ENCODE measurements around the gene ERBB4.

ERBB4 gene

DNA sequence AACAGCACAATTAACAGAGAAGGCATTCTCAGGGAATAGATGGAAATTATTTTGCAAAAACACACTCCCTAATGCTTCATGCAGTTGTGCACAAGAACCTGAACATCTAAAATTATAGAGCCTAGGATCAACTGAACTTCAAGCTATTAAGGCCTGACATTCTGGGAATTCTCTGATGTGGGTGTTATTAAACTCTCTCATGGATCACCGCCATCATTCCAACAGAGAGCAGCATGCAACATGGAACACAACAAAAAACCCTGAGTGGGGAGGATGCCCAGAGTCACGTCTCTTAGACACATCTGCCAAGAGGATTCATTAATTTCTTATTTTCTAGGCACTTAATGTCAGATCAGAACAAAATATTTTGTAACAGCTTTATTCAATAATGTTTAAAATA lies 543.8 kb downstream of the ERBB4 start:
- ATAC-seq: no peak
- TF ChIP-seq TOX (CRISPR knock-in tag; IDR thresholded peaks at IDR 0.05; ENCODE audit: borderline replicate concordance): no peak
- no peak for TF ChIP-seq CSDC2 (CRISPR knock-in tag; IDR thresholded peaks at IDR 0.05)
- TF ChIP-seq CREB5 (CRISPR knock-in tag; IDR thresholded peaks at IDR 0.05; ENCODE audit: low read depth): no peak
- no peak for TF ChIP-seq PATZ1 (CRISPR knock-in tag; IDR thresholded peaks at IDR 0.05; ENCODE audit: borderline replicate concordance)
- TF ChIP-seq SNAI2 (CRISPR knock-in tag; IDR thresholded peaks at IDR 0.05): no peak
- TF ChIP-seq ISL1 (CRISPR knock-in tag; IDR thresholded peaks at IDR 0.05): no peak
- no peak for TF ChIP-seq ZNF8 (CRISPR knock-in tag; IDR thresholded peaks at IDR 0.05)
- TF ChIP-seq ZC3H10 (CRISPR knock-in tag; IDR thresholded peaks at IDR 0.05): no peak
- no peak for TF ChIP-seq ZFP3 (CRISPR knock-in tag; IDR thresholded peaks at IDR 0.05)
- TF ChIP-seq, protein P1, sequence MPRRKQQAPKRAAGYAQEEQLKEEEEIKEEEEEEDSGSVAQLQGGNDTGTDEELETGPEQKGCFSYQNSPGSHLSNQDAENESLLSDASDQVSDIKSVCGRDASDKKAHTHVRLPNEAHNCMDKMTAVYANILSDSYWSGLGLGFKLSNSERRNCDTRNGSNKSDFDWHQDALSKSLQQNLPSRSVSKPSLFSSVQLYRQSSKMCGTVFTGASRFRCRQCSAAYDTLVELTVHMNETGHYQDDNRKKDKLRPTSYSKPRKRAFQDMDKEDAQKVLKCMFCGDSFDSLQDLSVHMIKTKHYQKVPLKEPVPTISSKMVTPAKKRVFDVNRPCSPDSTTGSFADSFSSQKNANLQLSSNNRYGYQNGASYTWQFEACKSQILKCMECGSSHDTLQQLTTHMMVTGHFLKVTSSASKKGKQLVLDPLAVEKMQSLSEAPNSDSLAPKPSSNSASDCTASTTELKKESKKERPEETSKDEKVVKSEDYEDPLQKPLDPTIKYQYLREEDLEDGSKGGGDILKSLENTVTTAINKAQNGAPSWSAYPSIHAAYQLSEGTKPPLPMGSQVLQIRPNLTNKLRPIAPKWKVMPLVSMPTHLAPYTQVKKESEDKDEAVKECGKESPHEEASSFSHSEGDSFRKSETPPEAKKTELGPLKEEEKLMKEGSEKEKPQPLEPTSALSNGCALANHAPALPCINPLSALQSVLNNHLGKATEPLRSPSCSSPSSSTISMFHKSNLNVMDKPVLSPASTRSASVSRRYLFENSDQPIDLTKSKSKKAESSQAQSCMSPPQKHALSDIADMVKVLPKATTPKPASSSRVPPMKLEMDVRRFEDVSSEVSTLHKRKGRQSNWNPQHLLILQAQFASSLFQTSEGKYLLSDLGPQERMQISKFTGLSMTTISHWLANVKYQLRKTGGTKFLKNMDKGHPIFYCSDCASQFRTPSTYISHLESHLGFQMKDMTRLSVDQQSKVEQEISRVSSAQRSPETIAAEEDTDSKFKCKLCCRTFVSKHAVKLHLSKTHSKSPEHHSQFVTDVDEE (CRISPR knock-in tag; IDR thresholded peaks at IDR 0.05): no peak
- no peak for TF ChIP-seq RARB (CRISPR knock-in tag; IDR thresholded peaks at IDR 0.05)

GRCh38 chr2:211990335-211990734 lies 548.3 kb downstream of the ERBB4 start:
- no peak for ATAC-seq
- TF ChIP-seq TCF4 (CRISPR knock-in tag; IDR thresholded peaks at IDR 0.05; ENCODE audit: borderline replicate concordance): no peak
- no peak for TF ChIP-seq CSDC2 (CRISPR knock-in tag; IDR thresholded peaks at IDR 0.05)
- no peak for TF ChIP-seq CREB5 (CRISPR knock-in tag; IDR thresholded peaks at IDR 0.05; ENCODE audit: low read depth)
- no peak for TF ChIP-seq BACH2 (CRISPR knock-in tag; IDR thresholded peaks at IDR 0.05; ENCODE audit: borderline replicate concordance)
- no peak for TF ChIP-seq RARB (CRISPR knock-in tag; IDR thresholded peaks at IDR 0.05)
- TF ChIP-seq, protein P1 (CRISPR knock-in tag; IDR thresholded peaks at IDR 0.05): no peak
- no peak for TF ChIP-seq SNAI2 (CRISPR knock-in tag; IDR thresholded peaks at IDR 0.05)
- no peak for TF ChIP-seq ZNF565 (CRISPR knock-in tag; conservative IDR thresholded peaks at IDR 0.05; ENCODE audit: low read depth)
- no peak for TF ChIP-seq TOX (CRISPR knock-in tag; IDR thresholded peaks at IDR 0.05; ENCODE audit: borderline replicate concordance)
- no peak for TF ChIP-seq GLIS3 (CRISPR knock-in tag; IDR thresholded peaks at IDR 0.05)
- TF ChIP-seq ISL1 (CRISPR knock-in tag; IDR thresholded peaks at IDR 0.05): no peak
- no peak for TF ChIP-seq POU6F1 (CRISPR knock-in tag; IDR thresholded peaks at IDR 0.05; ENCODE audit: borderline replicate concordance, low read depth)

DNA sequence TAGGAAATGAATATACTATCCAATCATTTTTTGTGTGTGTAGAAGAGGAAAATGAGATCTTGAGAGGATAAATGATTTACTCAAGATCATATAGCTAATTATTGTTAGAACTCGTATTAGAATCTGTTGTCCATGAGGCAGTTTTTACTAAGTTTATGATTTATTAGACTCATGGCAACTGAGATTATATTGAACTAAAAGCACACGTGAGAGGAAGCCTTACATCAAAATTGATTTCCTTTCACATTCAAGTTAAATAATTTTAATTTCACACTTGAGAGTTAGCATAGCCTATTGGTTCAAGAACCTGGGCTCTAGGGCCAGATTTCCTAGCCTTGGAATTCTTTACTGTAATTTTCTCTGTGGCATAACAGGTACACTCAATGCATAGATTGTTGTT lies 552.3 kb downstream of the ERBB4 start:
- ATAC-seq: no peak
- TF ChIP-seq ZNF8 (CRISPR knock-in tag; IDR thresholded peaks at IDR 0.05): no peak
- no peak for TF ChIP-seq ZFP30 (CRISPR knock-in tag; IDR thresholded peaks at IDR 0.05)
- no peak for TF ChIP-seq POU6F1 (CRISPR knock-in tag; IDR thresholded peaks at IDR 0.05; ENCODE audit: borderline replicate concordance, low read depth)
- TF ChIP-seq, protein P1 (CRISPR knock-in tag; IDR thresholded peaks at IDR 0.05): no peak
- TF ChIP-seq PATZ1 (CRISPR knock-in tag; IDR thresholded peaks at IDR 0.05; ENCODE audit: borderline replicate concordance): no peak
- no peak for TF ChIP-seq RARB (CRISPR knock-in tag; IDR thresholded peaks at IDR 0.05)
- no peak for TF ChIP-seq SNAI2 (CRISPR knock-in tag; IDR thresholded peaks at IDR 0.05)

Measured in SK-N-SH treated with all-trans-retinoic acid at 6 μM for 48 hours (cell line).